Astrocyte of the spinal cord (primary cell): ENCODE data around the gene HTT-AS.

Source experiments
- DNase-seq: peaks from one replicate; pipeline ENCODE4 v3.0.0; 2011; ENCODE audit warnings: low read depth, low spot score
- H3K4me3 ChIP-seq: 2 replicates; pipeline ENCODE4 v1.5.1; 2011; ENCODE audit warnings: low read depth, mild to moderate bottlenecking, low read length, moderate library complexity
- in situ Hi-C: cut with HindIII; loops from 2 replicates; pipeline ENCODE4 v1.10.0; 2017; ENCODE audit warnings: low sequenced_read_pairs
- TF ChIP-seq, protein P1 (sequence below): IDR thresholded peaks from 2 replicates; pipeline ENCODE4 v1.5.1; 2012; ENCODE audit warnings: low read depth, mild to moderate bottlenecking, low read length, inconsistent platforms

Gene HTT-AS

DNA sequence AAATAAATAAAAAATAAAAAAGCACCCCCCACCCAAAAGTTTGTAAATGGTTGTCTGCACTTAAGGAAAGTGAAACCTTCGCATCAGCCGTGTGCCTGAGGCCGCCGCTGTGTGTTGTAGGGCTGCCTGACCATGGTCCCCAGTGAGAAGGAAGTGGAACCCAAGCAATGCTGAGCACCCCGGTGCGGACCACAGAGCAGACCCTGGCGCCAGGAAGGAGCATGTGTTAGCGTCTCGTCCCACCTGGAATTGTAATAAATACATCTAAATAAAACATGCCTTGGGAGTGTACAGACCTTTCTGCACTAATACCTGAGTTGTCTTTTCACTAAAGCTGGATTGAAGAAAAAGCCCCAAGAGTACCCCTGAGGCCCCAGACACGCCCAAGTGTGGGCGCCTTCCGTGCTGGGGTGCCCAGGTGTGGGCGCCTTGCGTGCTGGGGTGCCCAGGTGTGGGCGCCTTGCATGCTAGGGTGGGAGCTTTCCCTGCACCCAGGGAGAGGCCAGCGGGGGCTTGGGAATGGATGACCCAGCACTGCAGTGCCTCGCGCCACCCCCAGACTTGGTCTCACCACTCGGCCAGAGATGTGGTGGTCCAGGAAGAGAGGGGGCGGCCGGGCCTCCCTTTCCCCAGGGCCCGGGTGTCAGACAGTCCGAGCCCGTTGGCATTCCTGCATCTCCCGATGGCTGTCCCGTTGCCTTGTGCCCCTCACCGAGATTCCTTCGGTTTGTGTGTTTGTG lies 33.7 kb downstream of the HTT-AS start:
- TF ChIP-seq, protein P1, sequence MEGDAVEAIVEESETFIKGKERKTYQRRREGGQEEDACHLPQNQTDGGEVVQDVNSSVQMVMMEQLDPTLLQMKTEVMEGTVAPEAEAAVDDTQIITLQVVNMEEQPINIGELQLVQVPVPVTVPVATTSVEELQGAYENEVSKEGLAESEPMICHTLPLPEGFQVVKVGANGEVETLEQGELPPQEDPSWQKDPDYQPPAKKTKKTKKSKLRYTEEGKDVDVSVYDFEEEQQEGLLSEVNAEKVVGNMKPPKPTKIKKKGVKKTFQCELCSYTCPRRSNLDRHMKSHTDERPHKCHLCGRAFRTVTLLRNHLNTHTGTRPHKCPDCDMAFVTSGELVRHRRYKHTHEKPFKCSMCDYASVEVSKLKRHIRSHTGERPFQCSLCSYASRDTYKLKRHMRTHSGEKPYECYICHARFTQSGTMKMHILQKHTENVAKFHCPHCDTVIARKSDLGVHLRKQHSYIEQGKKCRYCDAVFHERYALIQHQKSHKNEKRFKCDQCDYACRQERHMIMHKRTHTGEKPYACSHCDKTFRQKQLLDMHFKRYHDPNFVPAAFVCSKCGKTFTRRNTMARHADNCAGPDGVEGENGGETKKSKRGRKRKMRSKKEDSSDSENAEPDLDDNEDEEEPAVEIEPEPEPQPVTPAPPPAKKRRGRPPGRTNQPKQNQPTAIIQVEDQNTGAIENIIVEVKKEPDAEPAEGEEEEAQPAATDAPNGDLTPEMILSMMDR = no peak
- in situ Hi-C loops = no loop called here
- DNase-seq = no peak
- H3K4me3 ChIP-seq = no peak overlapping the region

DNA sequence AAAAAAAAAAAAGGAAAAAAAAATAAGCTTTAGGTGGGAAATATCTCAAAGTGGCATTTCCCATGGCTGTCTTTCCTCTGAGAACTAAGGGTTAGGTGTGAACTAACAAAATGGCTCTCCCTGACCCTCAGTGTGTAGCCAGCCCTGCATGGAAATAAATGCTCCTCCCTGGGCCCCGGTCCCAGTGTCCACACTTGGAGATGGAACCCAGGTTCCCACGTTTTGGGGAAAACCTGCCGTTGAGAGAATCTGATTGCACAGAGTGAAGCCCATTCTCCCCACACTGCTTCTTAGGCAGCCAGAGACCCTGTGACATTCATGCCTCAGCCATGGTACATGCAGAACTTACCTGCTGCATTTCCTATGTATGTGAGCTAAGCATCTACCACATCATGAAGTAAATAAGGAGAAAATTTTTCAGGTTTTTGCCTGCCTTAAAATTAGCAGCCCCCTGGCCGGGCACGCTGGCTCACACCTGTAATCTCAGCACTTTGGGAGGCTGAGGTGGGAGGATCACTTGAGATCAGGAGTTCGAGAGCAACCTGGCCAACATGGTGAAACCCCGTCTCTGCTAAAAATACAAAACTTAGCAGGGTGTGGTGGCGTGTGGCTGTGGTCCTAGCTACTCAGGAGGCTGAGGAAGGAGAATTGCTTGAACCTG lies 34.5 kb downstream of the HTT-AS start:
- H3K4me3 ChIP-seq = no peak overlapping the region
- TF ChIP-seq, protein P1 = no peak
- no peak for DNase-seq
- in situ Hi-C loops = no loop called here

DNA sequence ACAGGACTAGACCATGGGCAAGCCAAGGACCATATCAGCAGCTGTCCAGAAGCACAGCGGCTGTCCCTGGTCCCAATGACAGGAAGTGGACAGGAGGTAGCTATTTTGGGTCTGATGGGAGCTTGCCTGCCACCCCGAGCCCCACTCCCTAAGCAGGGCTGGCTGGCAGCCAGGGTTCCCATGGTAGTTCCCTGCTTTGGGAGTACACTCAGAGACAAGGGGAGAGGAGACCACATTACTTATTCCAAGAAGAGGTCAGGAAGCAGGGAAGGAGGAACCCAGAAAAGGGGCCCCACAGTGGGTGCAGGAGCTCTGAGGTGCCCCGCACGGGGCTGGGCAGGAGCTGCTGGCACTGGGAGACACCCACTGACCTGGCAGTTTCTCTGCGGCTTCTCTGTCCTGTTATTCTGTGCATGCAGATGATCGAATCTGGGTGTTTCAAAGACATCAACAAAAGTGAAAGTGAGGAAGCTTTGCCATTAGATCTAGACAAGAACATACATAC lies 36.3 kb downstream of the HTT-AS start:
- TF ChIP-seq, protein P1 = no peak
- in situ Hi-C loops = no loop called here
- H3K4me3 ChIP-seq = peak overlapping the region; percentile 5
- no peak for DNase-seq

DNA sequence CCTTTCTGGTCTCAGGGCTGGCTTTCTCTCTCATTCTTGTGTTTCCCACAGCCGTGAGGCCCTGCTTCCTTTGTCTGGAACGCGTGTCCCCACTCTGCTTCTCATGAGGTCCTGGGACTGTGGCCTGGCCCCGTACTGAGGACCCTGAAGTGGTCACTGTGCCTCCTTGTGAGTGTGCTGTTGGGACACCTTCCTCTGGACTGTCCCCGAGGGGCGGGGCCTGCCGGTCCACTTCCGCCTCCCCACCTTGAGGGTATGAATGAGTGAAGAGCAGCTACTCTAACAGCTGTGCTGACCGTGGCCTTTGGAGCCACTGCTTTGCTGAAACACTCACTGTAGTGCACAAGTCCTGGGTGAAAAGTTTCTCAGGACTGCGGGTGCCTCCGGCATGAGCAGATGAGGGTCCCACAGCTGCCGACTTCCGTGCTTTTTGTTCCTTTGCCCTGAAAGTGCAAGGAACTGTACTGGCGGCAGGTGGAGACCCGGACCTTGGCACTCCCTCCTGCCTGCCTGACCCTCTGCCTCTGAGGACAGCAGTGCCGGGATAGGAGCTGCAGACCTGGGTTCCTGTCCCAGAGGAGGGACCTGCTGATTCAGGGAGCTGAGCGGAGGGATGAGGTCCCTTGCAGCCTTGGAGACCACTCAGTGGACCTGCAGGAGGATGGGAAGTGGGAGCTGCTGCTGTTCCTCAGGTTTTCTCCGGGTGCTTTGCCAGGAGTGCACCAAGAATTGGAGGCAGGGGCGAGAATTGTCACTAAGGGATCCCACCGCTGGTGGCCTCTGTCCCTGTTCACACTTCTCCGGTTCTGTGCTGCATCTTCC lies 38.0 kb downstream of the HTT-AS start:
- in situ Hi-C loops = no loop called here
- no peak overlapping the region for H3K4me3 ChIP-seq
- no peak for DNase-seq
- TF ChIP-seq, protein P1 = no peak

DNA sequence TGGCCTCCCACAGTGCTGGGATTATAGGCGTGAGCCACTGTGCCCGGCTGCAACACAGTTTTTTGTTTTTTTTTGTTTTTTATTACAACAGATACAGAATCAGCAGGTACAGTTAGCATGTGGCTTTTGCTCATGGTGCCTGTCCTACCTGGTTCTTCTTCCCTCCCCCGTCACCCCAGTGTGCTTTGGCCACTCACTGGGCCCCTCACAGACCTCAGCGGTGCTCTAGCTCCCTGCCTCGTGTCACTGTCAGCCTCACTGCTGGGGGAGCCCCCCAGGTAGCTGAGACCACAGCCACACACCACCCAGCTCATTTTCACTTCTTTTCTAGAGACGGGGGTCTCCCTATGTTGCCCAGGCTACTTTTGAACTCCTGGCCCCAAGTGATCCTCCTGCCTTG lies 38.7 kb downstream of the HTT-AS start:
- in situ Hi-C loops = no loop called here
- TF ChIP-seq, protein P1 = no peak
- no peak overlapping the region for H3K4me3 ChIP-seq
- DNase-seq = no peak

DNA sequence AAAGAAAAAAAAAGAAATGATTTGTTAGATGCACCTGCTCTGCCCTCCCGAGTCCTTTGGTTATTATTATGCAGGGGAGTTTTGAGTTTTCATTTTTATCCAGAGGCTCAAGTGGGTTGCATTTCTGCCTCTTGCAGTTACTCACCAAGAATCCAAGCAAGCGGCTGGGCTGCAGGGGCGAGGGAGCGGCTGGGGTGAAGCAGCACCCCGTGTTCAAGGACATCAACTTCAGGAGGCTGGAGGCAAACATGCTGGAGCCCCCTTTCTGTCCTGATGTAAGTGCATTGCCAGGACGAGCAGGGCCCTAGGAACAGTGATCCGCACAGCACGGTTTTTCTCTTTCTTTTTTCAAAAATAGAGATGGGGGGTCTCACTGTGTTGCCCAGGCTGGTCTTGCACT lies 39.1 kb downstream of the HTT-AS start:
- no peak overlapping the region for H3K4me3 ChIP-seq
- DNase-seq = no peak
- TF ChIP-seq, protein P1 = no peak
- in situ Hi-C loops = no loop called here
